Measurements from ENCODE around the gene PGAM1.

PGAM1 gene

GRCh38 chr10:97462309-97462708 lies 36.3 kb downstream of the PGAM1 start:
- no peaks in the 10 kb centered on the region for H3K79me2 ChIP-seq (ENCODE audit: control insufficient read depth, insufficient read depth, low read length, poor library complexity)
- no peak overlapping the region for H2BK12ac ChIP-seq (ENCODE audit: low read length)
- H3K4ac ChIP-seq (ENCODE audit: low read depth, low read length), result no peak overlapping the region
- no peak overlapping the region for H2BK5ac ChIP-seq (ENCODE audit: low read depth, low read length, poor library complexity)
- WGBS (ENCODE audit: extremely low coverage, insufficient coverage, insufficient read length), result no CpG with 5 or more reads among the region's 2 CpGs
- no peak overlapping the region for H3K14ac ChIP-seq (ENCODE audit: low read length)
- H3K9me3 ChIP-seq (ENCODE audit: insufficient read depth, low read depth, low read length), result no peaks in the 10 kb centered on the region
- no peak overlapping the region for H3K4me3 ChIP-seq (ENCODE audit: low read depth, low read length)
- H2AFZ ChIP-seq (ENCODE audit: insufficient read depth, low read length, poor library complexity), result no peak overlapping the region
- H3K27me3 ChIP-seq (ENCODE audit: insufficient read depth, low read length), result no peaks in the 10 kb centered on the region
- no peak overlapping the region for H4K12ac ChIP-seq (ENCODE audit: low read depth, low read length)
- H3K9ac ChIP-seq (ENCODE audit: low read length), result no peak overlapping the region
- H3K4me2 ChIP-seq (ENCODE audit: low read length), result no peak overlapping the region
- no peak overlapping the region for H4K8ac ChIP-seq (ENCODE audit: low read depth, low read length)
- H3K18ac ChIP-seq (ENCODE audit: low read length), result no peak overlapping the region
- no peak overlapping the region for H3K27ac ChIP-seq (ENCODE audit: low read depth, low read length)
- H3K79me1 ChIP-seq (ENCODE audit: low read length), result no peaks in the 10 kb centered on the region
- no peak overlapping the region for H2BK120ac ChIP-seq (ENCODE audit: insufficient read depth, low read length, poor library complexity)
- no peak for DNase-seq
- H3K4me1 ChIP-seq (ENCODE audit: control insufficient read depth in 1 of 2, insufficient read depth in 2 of 2, low read length in 2 of 2), result peaks cover 3 to 6% of the 10 kb centered on the region in 2 experiments
- H4K91ac ChIP-seq (ENCODE audit: low read depth, low read length), result no peak overlapping the region
- H3K36me3 ChIP-seq (ENCODE audit: control insufficient read depth in 1 of 2, insufficient read depth in 2 of 2, low read length in 2 of 2), result peaks cover 72 to 80% of the 10 kb centered on the region in 2 experiments
- no peak overlapping the region for H2AK5ac ChIP-seq (ENCODE audit: low read length)
- no peak overlapping the region for H3K23ac ChIP-seq (ENCODE audit: low read length)

GRCh38 chr10:97463363-97464132 lies 37.6 kb downstream of the PGAM1 start:
- no peak overlapping the region for H3K14ac ChIP-seq (ENCODE audit: low read length)
- no peak overlapping the region for H3K4ac ChIP-seq (ENCODE audit: low read depth, low read length)
- no peak overlapping the region for H4K8ac ChIP-seq (ENCODE audit: low read depth, low read length)
- no peak overlapping the region for H2BK5ac ChIP-seq (ENCODE audit: low read depth, low read length, poor library complexity)
- no peak overlapping the region for H2BK120ac ChIP-seq (ENCODE audit: insufficient read depth, low read length, poor library complexity)
- H3K18ac ChIP-seq (ENCODE audit: low read length), result no peak overlapping the region
- peak; percentile 90 for DNase-seq
- H3K27me3 ChIP-seq (ENCODE audit: insufficient read depth, low read length), result no peaks in the 10 kb centered on the region
- H2AFZ ChIP-seq (ENCODE audit: insufficient read depth, low read length, poor library complexity), result no peak overlapping the region
- H3K79me1 ChIP-seq (ENCODE audit: low read length), result no peaks in the 10 kb centered on the region
- no peak overlapping the region for H3K27ac ChIP-seq (ENCODE audit: low read depth, low read length)
- H3K23ac ChIP-seq (ENCODE audit: low read length), result no peak overlapping the region
- H3K9me3 ChIP-seq (ENCODE audit: insufficient read depth, low read depth, low read length), result no peaks in the 10 kb centered on the region
- no CpG with 5 or more reads among the region's 4 CpGs for WGBS (ENCODE audit: extremely low coverage, insufficient coverage, insufficient read length)
- no peak overlapping the region for H3K4me3 ChIP-seq (ENCODE audit: low read depth, low read length)
- no peak overlapping the region for H4K91ac ChIP-seq (ENCODE audit: low read depth, low read length)
- no peak overlapping the region for H3K4me2 ChIP-seq (ENCODE audit: low read length)
- peaks cover 65 to 77% of the 10 kb centered on the region in 2 experiments for H3K36me3 ChIP-seq (ENCODE audit: control insufficient read depth in 1 of 2, insufficient read depth in 2 of 2, low read length in 2 of 2)
- H3K79me2 ChIP-seq (ENCODE audit: control insufficient read depth, insufficient read depth, low read length, poor library complexity), result no peaks in the 10 kb centered on the region
- H4K12ac ChIP-seq (ENCODE audit: low read depth, low read length), result no peak overlapping the region
- H2BK12ac ChIP-seq (ENCODE audit: low read length), result no peak overlapping the region
- H3K4me1 ChIP-seq (ENCODE audit: control insufficient read depth in 1 of 2, insufficient read depth in 2 of 2, low read length in 2 of 2), result peaks cover 3 to 6% of the 10 kb centered on the region in 2 experiments
- H3K9ac ChIP-seq (ENCODE audit: low read length), result no peak overlapping the region
- H2AK5ac ChIP-seq (ENCODE audit: low read length), result no peak overlapping the region

GRCh38 chr10:97464226-97464625 lies 38.2 kb downstream of the PGAM1 start:
- Histone ChIP-seq H3K18ac (ENCODE audit: low read length) (no peak overlapping the region), H3K23ac (ENCODE audit: low read length) (no peak overlapping the region), H4K8ac (ENCODE audit: low read depth, low read length) (no peak overlapping the region), H2AK5ac (ENCODE audit: low read length) (peak overlapping the region; percentile 5), H2BK120ac (ENCODE audit: insufficient read depth, low read length, poor library complexity) (no peak overlapping the region), H4K12ac (ENCODE audit: low read depth, low read length) (no peak overlapping the region), H2BK5ac (ENCODE audit: low read depth, low read length, poor library complexity) (no peak overlapping the region), H3K14ac (ENCODE audit: low read length) (no peak overlapping the region), H3K4me3 (ENCODE audit: low read depth, low read length) (no peak overlapping the region), H3K27me3 (ENCODE audit: insufficient read depth, low read length) (no peaks in the 10 kb centered on the region), H3K4me1 (ENCODE audit: control insufficient read depth in 1 of 2, insufficient read depth in 2 of 2, low read length in 2 of 2) (peaks cover 3 to 6% of the 10 kb centered on the region in 2 experiments), H3K27ac (ENCODE audit: low read depth, low read length) (no peak overlapping the region), H3K9me3 (ENCODE audit: insufficient read depth, low read depth, low read length) (no peaks in the 10 kb centered on the region), H3K79me2 (ENCODE audit: control insufficient read depth, insufficient read depth, low read length, poor library complexity) (no peaks in the 10 kb centered on the region), H3K79me1 (ENCODE audit: low read length) (no peaks in the 10 kb centered on the region), H4K91ac (ENCODE audit: low read depth, low read length) (no peak overlapping the region), H3K4ac (ENCODE audit: low read depth, low read length) (no peak overlapping the region), H2BK12ac (ENCODE audit: low read length) (no peak overlapping the region), H3K36me3 (ENCODE audit: control insufficient read depth in 1 of 2, insufficient read depth in 2 of 2, low read length in 2 of 2) (peaks cover 65 to 76% of the 10 kb centered on the region in 2 experiments), H3K9ac (ENCODE audit: low read length) (no peak overlapping the region), H3K4me2 (ENCODE audit: low read length) (no peak overlapping the region), H2AFZ (ENCODE audit: insufficient read depth, low read length, poor library complexity) (no peak overlapping the region)
- DNase-seq, result no peak
- no CpG with 5 or more reads among the region's 1 CpG for WGBS (ENCODE audit: extremely low coverage, insufficient coverage, insufficient read length)

GRCh38 chr10:97465982-97466381 lies 40.0 kb downstream of the PGAM1 start:
- no peaks in the 10 kb centered on the region for H3K79me2 ChIP-seq (ENCODE audit: control insufficient read depth, insufficient read depth, low read length, poor library complexity)
- H3K4ac ChIP-seq (ENCODE audit: low read depth, low read length), result no peak overlapping the region
- no peak overlapping the region for H3K23ac ChIP-seq (ENCODE audit: low read length)
- H2BK5ac ChIP-seq (ENCODE audit: low read depth, low read length, poor library complexity), result no peak overlapping the region
- H2BK120ac ChIP-seq (ENCODE audit: insufficient read depth, low read length, poor library complexity), result no peak overlapping the region
- H3K27ac ChIP-seq (ENCODE audit: low read depth, low read length), result no peak overlapping the region
- H2AK5ac ChIP-seq (ENCODE audit: low read length), result no peak overlapping the region
- H4K8ac ChIP-seq (ENCODE audit: low read depth, low read length), result no peak overlapping the region
- no peak overlapping the region for H2AFZ ChIP-seq (ENCODE audit: insufficient read depth, low read length, poor library complexity)
- H3K18ac ChIP-seq (ENCODE audit: low read length), result peak overlapping the region; percentile 25
- H4K12ac ChIP-seq (ENCODE audit: low read depth, low read length), result no peak overlapping the region
- H3K4me3 ChIP-seq (ENCODE audit: low read depth, low read length), result no peak overlapping the region
- no peak for DNase-seq
- peaks cover 58 to 75% of the 10 kb centered on the region in 2 experiments for H3K36me3 ChIP-seq (ENCODE audit: control insufficient read depth in 1 of 2, insufficient read depth in 2 of 2, low read length in 2 of 2)
- H3K9me3 ChIP-seq (ENCODE audit: insufficient read depth, low read depth, low read length), result no peaks in the 10 kb centered on the region
- no CpG with 5 or more reads among the region's 7 CpGs for WGBS (ENCODE audit: extremely low coverage, insufficient coverage, insufficient read length)
- H3K79me1 ChIP-seq (ENCODE audit: low read length), result no peaks in the 10 kb centered on the region
- H3K4me1 ChIP-seq (ENCODE audit: control insufficient read depth in 1 of 2, insufficient read depth in 2 of 2, low read length in 2 of 2), result peaks cover 3 to 6% of the 10 kb centered on the region in 2 experiments
- no peak overlapping the region for H3K4me2 ChIP-seq (ENCODE audit: low read length)
- H3K14ac ChIP-seq (ENCODE audit: low read length), result no peak overlapping the region
- no peak overlapping the region for H4K91ac ChIP-seq (ENCODE audit: low read depth, low read length)
- H3K27me3 ChIP-seq (ENCODE audit: insufficient read depth, low read length), result no peaks in the 10 kb centered on the region
- H2BK12ac ChIP-seq (ENCODE audit: low read length), result peak overlapping the region; percentile 15
- H3K9ac ChIP-seq (ENCODE audit: low read length), result no peak overlapping the region
